WTC11 (cell line): ENCODE results near the gene EDEM2.

Experiments
- ETV6 ChIP-seq: sonication (generic); formaldehyde crosslinking; IDR thresholded peaks from 2 replicates; pipeline ENCODE4 v1.8.1; 2022; ENCODE audit warnings: mild to moderate bottlenecking, missing genetic modification reagents
- NR3C1 ChIP-seq: sonication (generic); formaldehyde crosslinking; conservative IDR thresholded peaks from 2 replicates; pipeline ENCODE4 v1.8.1; 2023; ENCODE audit warnings: low read depth, mild to moderate bottlenecking, missing genetic modification reagents
- ZNF138 ChIP-seq: sonication (generic); formaldehyde crosslinking; conservative IDR thresholded peaks from 2 replicates; pipeline ENCODE4 v1.8.1; 2022; ENCODE audit warnings: mild to moderate bottlenecking, moderate library complexity, missing genetic modification reagents
- TF ChIP-seq, protein P1 (sequence below): fragments of 200-600 bp; IDR thresholded peaks from 2 replicates; pipeline ENCODE4 v1.8.0; 2022; ENCODE audit warnings: antibody characterized with exemption
- TF ChIP-seq, protein P2 (sequence below): sonication (generic); formaldehyde crosslinking; IDR thresholded peaks from 2 replicates; pipeline ENCODE4 v1.8.1; 2022; ENCODE audit warnings: mild to moderate bottlenecking, missing genetic modification reagents, moderate library complexity, borderline replicate concordance
- TF ChIP-seq, protein P3 (sequence below): sonication (generic); formaldehyde crosslinking; IDR thresholded peaks from 2 replicates; pipeline ENCODE4 v1.8.1; 2023; ENCODE audit warnings: mild to moderate bottlenecking, missing genetic modification reagents, moderate library complexity
- TF ChIP-seq, protein P4 (sequence below): sonication (generic); formaldehyde crosslinking; IDR thresholded peaks from 2 replicates; pipeline ENCODE4 v1.8.0; 2022; ENCODE audit warnings: mild to moderate bottlenecking, missing genetic modification reagents

DNA sequence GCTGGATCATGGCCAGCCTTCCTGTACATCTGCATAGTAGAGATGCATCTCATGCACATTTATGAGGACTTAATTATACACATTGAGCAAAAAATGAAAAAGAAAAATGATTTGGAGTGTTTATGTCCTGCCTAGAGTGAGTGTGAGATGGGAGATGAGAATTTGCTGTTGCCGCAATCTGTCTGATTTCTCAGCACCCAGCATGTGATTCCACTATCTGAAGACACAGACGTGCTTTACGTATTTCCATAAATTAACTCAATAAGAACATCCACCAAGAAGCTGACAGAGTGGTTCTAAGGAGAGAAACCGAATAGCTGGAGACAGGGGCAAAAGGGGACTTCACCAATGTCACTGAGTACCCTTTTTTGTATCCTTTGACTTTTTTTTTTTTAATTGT is 15.2 kb downstream of the EDEM2 start:
- TF ChIP-seq, protein P1, sequence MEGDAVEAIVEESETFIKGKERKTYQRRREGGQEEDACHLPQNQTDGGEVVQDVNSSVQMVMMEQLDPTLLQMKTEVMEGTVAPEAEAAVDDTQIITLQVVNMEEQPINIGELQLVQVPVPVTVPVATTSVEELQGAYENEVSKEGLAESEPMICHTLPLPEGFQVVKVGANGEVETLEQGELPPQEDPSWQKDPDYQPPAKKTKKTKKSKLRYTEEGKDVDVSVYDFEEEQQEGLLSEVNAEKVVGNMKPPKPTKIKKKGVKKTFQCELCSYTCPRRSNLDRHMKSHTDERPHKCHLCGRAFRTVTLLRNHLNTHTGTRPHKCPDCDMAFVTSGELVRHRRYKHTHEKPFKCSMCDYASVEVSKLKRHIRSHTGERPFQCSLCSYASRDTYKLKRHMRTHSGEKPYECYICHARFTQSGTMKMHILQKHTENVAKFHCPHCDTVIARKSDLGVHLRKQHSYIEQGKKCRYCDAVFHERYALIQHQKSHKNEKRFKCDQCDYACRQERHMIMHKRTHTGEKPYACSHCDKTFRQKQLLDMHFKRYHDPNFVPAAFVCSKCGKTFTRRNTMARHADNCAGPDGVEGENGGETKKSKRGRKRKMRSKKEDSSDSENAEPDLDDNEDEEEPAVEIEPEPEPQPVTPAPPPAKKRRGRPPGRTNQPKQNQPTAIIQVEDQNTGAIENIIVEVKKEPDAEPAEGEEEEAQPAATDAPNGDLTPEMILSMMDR = no peak
- TF ChIP-seq ETV6 (no peak), ZNF138 (no peak), NR3C1 (CRISPR knock-in tag) (no peak)
- TF ChIP-seq, protein P2, sequence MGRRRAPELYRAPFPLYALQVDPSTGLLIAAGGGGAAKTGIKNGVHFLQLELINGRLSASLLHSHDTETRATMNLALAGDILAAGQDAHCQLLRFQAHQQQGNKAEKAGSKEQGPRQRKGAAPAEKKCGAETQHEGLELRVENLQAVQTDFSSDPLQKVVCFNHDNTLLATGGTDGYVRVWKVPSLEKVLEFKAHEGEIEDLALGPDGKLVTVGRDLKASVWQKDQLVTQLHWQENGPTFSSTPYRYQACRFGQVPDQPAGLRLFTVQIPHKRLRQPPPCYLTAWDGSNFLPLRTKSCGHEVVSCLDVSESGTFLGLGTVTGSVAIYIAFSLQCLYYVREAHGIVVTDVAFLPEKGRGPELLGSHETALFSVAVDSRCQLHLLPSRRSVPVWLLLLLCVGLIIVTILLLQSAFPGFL = no peak
- TF ChIP-seq, protein P3, sequence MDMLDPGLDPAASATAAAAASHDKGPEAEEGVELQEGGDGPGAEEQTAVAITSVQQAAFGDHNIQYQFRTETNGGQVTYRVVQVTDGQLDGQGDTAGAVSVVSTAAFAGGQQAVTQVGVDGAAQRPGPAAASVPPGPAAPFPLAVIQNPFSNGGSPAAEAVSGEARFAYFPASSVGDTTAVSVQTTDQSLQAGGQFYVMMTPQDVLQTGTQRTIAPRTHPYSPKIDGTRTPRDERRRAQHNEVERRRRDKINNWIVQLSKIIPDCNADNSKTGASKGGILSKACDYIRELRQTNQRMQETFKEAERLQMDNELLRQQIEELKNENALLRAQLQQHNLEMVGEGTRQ (CRISPR knock-in tag) = no peak
- TF ChIP-seq, protein P4, sequence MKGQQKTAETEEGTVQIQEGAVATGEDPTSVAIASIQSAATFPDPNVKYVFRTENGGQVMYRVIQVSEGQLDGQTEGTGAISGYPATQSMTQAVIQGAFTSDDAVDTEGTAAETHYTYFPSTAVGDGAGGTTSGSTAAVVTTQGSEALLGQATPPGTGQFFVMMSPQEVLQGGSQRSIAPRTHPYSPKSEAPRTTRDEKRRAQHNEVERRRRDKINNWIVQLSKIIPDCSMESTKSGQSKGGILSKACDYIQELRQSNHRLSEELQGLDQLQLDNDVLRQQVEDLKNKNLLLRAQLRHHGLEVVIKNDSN = no peak
